Neuronal stem cell (in vitro differentiated cells): ENCODE results near the gene SAMD11.
A peak's percentile ranks its signal among the peaks of the same experiment; 100 is the strongest.

Experiments used
- DNase-seq: peaks from one replicate; pipeline ENCODE4 v3.0.0-alpha.2; 2013; ENCODE audit warnings: low spot score
- H2AFZ ChIP-seq: one replicate; pipeline ENCODE4 v1.6.1; 2013; ENCODE audit warnings: mild to moderate bottlenecking, low read length, inconsistent platforms
- H2AK5ac ChIP-seq: 2 replicates; pipeline ENCODE4 v1.6.1; 2013; ENCODE audit warnings: low read depth, mild to moderate bottlenecking, inconsistent platforms, low read length, moderate library complexity, mixed read lengths
- H2BK120ac ChIP-seq: 2 replicates; pipeline ENCODE4 v1.6.1; 2013; ENCODE audit warnings: low read depth, mild to moderate bottlenecking, inconsistent platforms, low read length, moderate library complexity, mixed read lengths
- H2BK12ac ChIP-seq: one replicate; pipeline ENCODE4 v1.6.1; 2013; ENCODE audit warnings: low read length, inconsistent platforms
- H2BK15ac ChIP-seq: 2 replicates; pipeline ENCODE4 v1.6.1; 2013; ENCODE audit warnings: mild to moderate bottlenecking, low read length, inconsistent platforms, mixed read lengths
- H2BK5ac ChIP-seq: one replicate; pipeline ENCODE4 v1.6.1; 2013; ENCODE audit warnings: inconsistent platforms, mild to moderate bottlenecking, low read length, moderate library complexity
- H3K14ac ChIP-seq: one replicate; pipeline ENCODE4 v1.6.1; 2013; ENCODE audit warnings: low read length, inconsistent platforms
- H3K18ac ChIP-seq: 2 replicates; pipeline ENCODE4 v1.6.1; 2013; ENCODE audit warnings: low read length, inconsistent platforms
- H3K23ac ChIP-seq: 2 replicates; pipeline ENCODE4 v1.6.1; 2013; ENCODE audit warnings: low read depth, mild to moderate bottlenecking, mixed read lengths, low read length, inconsistent platforms; ENCODE audit not compliant: poor library complexity
- H3K27ac ChIP-seq: replicated peaks from 3 replicates; pipeline ENCODE4 v1.5.1; 2013; ENCODE audit warnings: low read length, inconsistent platforms
- H3K27me3 ChIP-seq, 3 experiments: 2 replicates each; pipeline ENCODE4 v1.6.1; 2013; ENCODE audit warnings: low read length in 3 of 3, mild to moderate bottlenecking in 2 of 3, inconsistent platforms in 1 of 3, low read depth in 1 of 3, mixed read lengths in 1 of 3, moderate library complexity in 1 of 3; ENCODE audit not compliant: control insufficient read depth in 3 of 3, insufficient read depth in 3 of 3
- H3K36me3 ChIP-seq, 2 donors: replicated peaks in 1 of 2; 2 replicates each; pipeline ENCODE4 v1.6.1; 2013; ENCODE audit warnings: low read length in 2 of 2; ENCODE audit not compliant: control insufficient read depth in 2 of 2, insufficient read depth in 2 of 2
- H3K4ac ChIP-seq: 2 replicates; pipeline ENCODE4 v1.6.1; 2013; ENCODE audit warnings: inconsistent platforms, mild to moderate bottlenecking, low read length, moderate library complexity
- H3K4me1 ChIP-seq, 2 donors: 1 replicate in 1 of 2; 2 replicates in 1 of 2; pipeline ENCODE4 v1.6.1; 2013; ENCODE audit warnings: low read length in 2 of 2, low read depth in 1 of 2; ENCODE audit not compliant: control insufficient read depth in 2 of 2, insufficient read depth in 1 of 2
- H3K4me2 ChIP-seq: one replicate; pipeline ENCODE4 v1.6.1; 2013; ENCODE audit warnings: mild to moderate bottlenecking, low read length, inconsistent platforms; ENCODE audit not compliant: insufficient read depth, poor library complexity, severe bottlenecking
- H3K4me3 ChIP-seq, 2 donors: 2 replicates each; pipeline ENCODE4 v1.5.1; 2013; ENCODE audit warnings: low read length in 2 of 2, mild to moderate bottlenecking in 2 of 2, inconsistent platforms in 1 of 2, moderate library complexity in 1 of 2
- H3K79me1 ChIP-seq: one replicate; pipeline ENCODE4 v1.6.1; 2013; ENCODE audit warnings: low read depth, mild to moderate bottlenecking, inconsistent platforms, low read length, moderate library complexity
- H3K9ac ChIP-seq: one replicate; pipeline ENCODE4 v1.6.1; 2013; ENCODE audit warnings: mild to moderate bottlenecking, low read depth, low read length, inconsistent platforms; ENCODE audit not compliant: poor library complexity
- H3K9me3 ChIP-seq, 2 donors: replicated peaks in 1 of 2; 2 replicates each; pipeline versions ENCODE3 to v1.6.1; 2013; ENCODE audit warnings: low read length in 2 of 2, mild to moderate bottlenecking in 2 of 2, inconsistent platforms in 1 of 2, low read depth in 1 of 2, mixed read lengths in 1 of 2, moderate library complexity in 1 of 2; ENCODE audit not compliant: control insufficient read depth in 2 of 2, insufficient read depth in 1 of 2
- H4K8ac ChIP-seq: one replicate; pipeline ENCODE4 v1.6.1; 2013; ENCODE audit warnings: low read depth, mild to moderate bottlenecking, inconsistent platforms, low read length, moderate library complexity
- H4K91ac ChIP-seq: one replicate; pipeline ENCODE4 v1.6.1; 2013; ENCODE audit warnings: low read length, low read depth, mild to moderate bottlenecking, inconsistent platforms; ENCODE audit not compliant: poor library complexity
- WGBS, 2 donors: extraction: QIAGEN DNeasy Blood & Tissue Kit; methylation state at CpG; one replicate each; pipeline ENCODE4 v1.1.7; 2013; ENCODE audit warnings: missing lambda C conversion rate in 2 of 2, mixed read lengths in 1 of 2; ENCODE audit not compliant: insufficient read length in 2 of 2, insufficient replicate concordance in 1 of 2; ENCODE audit errors: extremely low coverage in 2 of 2; 5-methylcytosine and 5-hydroxymethylcytosine counted together

Gene SAMD11

DNA sequence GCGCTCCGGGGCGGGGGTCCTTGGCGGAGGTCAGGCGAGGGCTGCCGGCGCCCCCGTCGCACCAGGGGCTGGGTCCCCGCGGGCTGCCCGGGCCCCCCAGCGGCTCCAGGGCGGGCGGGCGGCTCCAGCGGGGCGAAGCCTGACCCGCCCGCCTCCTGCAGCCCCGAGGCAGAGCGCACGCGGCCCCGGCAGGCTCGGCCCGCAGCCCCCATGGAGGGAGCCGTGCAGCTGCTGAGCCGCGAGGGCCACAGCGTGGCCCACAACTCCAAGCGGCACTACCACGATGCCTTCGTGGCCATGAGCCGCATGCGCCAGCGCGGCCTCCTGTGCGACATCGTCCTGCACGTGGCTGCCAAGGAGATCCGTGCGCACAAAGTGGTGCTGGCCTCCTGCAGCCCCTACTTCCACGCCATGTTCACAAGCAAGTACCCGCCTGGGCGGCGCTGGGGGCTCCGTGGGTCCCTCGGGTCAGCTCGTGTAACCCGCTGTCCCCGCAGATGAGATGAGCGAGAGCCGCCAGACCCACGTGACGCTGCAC lies 37.5 kb downstream of the SAMD11 start:
- H3K4ac ChIP-seq, result no peak overlapping the region
- DNase-seq, result no peak
- H3K27ac ChIP-seq, result no peak overlapping the region
- peaks cover 4 to 28% (median 7%) of the 10 kb centered on the region in 3 experiments for H3K27me3 ChIP-seq
- H3K9me3 ChIP-seq, result no peaks in the 10 kb centered on the region
- no peak overlapping the region for H2BK12ac ChIP-seq
- peak overlapping the region; percentile 56 for H3K14ac ChIP-seq
- WGBS, 2 donors, result no CpG with 5 or more reads among the region's 56 CpGs
- peak overlapping the region; percentile 1 for H2BK15ac ChIP-seq
- peak overlapping the region; percentile 89 for H3K23ac ChIP-seq
- peak overlapping the region; percentile 77 for H3K9ac ChIP-seq
- peaks cover 16 to 41% of the 10 kb centered on the region in 2 donors for H3K36me3 ChIP-seq
- peak overlapping the region; percentile 64 to 94 for H3K4me3 ChIP-seq
- no peak overlapping the region for H4K91ac ChIP-seq
- H3K4me2 ChIP-seq, result peak overlapping the region; percentile 93
- no peak overlapping the region for H2BK120ac ChIP-seq
- H2BK5ac ChIP-seq, result no peak overlapping the region
- H3K18ac ChIP-seq, result peak overlapping the region; percentile 87
- H2AFZ ChIP-seq, result peak overlapping the region; percentile 90
- peak overlapping the region; percentile 43 for H2AK5ac ChIP-seq
- H4K8ac ChIP-seq, result no peak overlapping the region
- H3K79me1 ChIP-seq, result peaks cover 11% of the 10 kb centered on the region
- H3K4me1 ChIP-seq, result peaks cover 2 to 5% of the 10 kb centered on the region in 2 donors

DNA sequence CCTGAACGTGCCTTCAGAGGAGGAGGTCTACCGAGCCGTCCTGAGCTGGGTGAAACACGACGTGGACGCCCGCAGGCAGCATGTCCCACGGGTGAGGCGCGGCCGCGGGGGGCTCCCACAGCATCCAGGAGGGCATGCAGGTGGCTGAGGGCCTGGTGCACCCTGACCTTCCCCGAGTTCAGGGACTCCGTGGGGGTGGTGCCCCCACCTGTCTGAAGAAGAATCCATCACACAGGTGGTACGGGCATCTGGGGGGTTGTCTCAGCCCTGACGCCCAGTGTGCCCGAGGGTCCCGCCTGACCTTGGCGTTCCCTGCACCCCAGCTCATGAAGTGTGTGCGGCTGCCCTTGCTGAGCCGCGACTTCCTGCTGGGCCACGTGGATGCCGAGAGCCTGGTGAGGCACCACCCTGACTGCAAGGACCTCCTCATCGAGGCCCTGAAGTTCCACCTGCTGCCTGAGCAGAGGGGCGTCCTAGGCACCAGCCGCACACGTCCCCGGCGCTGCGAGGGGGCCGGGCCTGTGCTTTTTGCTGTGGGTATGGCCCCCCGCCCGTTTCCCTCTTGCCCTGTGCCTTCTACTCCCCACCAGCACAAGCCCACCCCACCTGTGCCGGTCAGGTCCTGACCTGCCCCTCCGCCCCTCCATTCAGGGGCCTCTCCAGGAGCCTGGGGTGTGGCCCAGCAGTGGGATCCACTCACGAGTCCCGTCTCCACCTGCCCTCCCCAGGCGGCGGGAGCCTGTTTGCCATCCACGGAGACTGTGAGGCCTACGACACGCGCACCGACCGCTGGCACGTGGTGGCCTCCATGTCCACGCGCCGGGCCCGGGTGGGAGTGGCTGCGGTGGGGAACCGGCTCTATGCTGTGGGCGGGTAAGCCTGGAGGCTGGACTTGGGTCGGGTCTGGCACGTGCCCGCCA lies 38.9 kb downstream of the SAMD11 start:
- H2AFZ ChIP-seq, result no peak overlapping the region
- no peak overlapping the region for H3K4me2 ChIP-seq
- peaks cover 9 to 30% of the 10 kb centered on the region in 2 donors for H3K36me3 ChIP-seq
- H2BK5ac ChIP-seq, result no peak overlapping the region
- H4K91ac ChIP-seq, result no peak overlapping the region
- no peak overlapping the region for H3K14ac ChIP-seq
- H2BK12ac ChIP-seq, result no peak overlapping the region
- H3K27me3 ChIP-seq, result peaks cover 11 to 42% (median 21%) of the 10 kb centered on the region in 3 experiments
- H3K4me3 ChIP-seq, result no peak overlapping the region
- H2BK120ac ChIP-seq, result no peak overlapping the region
- H3K9ac ChIP-seq, result peak overlapping the region; percentile 21
- H2AK5ac ChIP-seq, result no peak overlapping the region
- no peak overlapping the region for H4K8ac ChIP-seq
- H3K4me1 ChIP-seq, result peaks cover 7 to 10% of the 10 kb centered on the region in 2 donors
- no CpG with 5 or more reads among the region's 57 CpGs for WGBS, 2 donors
- no peak overlapping the region for H3K18ac ChIP-seq
- H3K9me3 ChIP-seq, result no peaks in the 10 kb centered on the region
- peaks cover 11% of the 10 kb centered on the region for H3K79me1 ChIP-seq
- no peak overlapping the region for H2BK15ac ChIP-seq
- H3K23ac ChIP-seq, result peak overlapping the region; percentile 91
- no peak for DNase-seq
- H3K27ac ChIP-seq, result no peak overlapping the region
- no peak overlapping the region for H3K4ac ChIP-seq

DNA sequence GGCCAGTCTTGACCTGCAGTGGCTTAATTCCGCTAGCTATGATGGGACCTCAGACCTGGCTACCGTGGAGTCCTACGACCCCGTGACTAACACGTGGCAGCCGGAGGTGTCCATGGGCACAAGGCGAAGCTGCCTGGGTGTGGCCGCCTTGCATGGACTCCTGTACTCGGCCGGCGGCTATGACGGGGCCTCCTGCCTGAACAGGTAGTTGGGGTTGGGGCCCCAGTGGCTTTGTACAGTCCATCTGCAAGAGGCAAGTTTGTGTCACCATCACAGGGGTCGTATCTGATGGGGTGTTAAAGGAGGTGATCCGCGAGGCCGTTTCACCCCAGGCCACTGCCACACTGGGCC lies 39.6 kb downstream of the SAMD11 start:
- Histone ChIP-seq H2AK5ac (no peak overlapping the region), H2BK5ac (no peak overlapping the region), H3K4me1 (peaks cover 7 to 10% of the 10 kb centered on the region in 2 donors), H3K9me3 (no peaks in the 10 kb centered on the region), H3K27ac (no peak overlapping the region), H2BK12ac (no peak overlapping the region), H4K8ac (no peak overlapping the region), H3K4me3 (peak overlapping the region in 1 of 2 donors; percentile 44), H3K79me1 (peaks cover 11% of the 10 kb centered on the region), H3K4me2 (no peak overlapping the region), H3K27me3 (peaks cover 13 to 48% (median 27%) of the 10 kb centered on the region in 3 experiments), H3K4ac (no peak overlapping the region), H3K9ac (no peak overlapping the region), H3K36me3 (peaks cover 8 to 30% of the 10 kb centered on the region in 2 donors), H3K18ac (no peak overlapping the region), H2AFZ (no peak overlapping the region), H2BK120ac (no peak overlapping the region), H4K91ac (no peak overlapping the region), H3K23ac (peak overlapping the region; percentile 43), H2BK15ac (no peak overlapping the region), H3K14ac (no peak overlapping the region)
- DNase-seq, result no peak
- no CpG with 5 or more reads among the region's 16 CpGs for WGBS, 2 donors
